HG03565 (cell line): Measurements from ENCODE around the gene LPCAT1.

Experiments
- ATAC-seq: cut with Tn5 transposase; IDR thresholded peaks from one replicate; pipeline ENCODE4 v1.9.1; 2021; ENCODE audit warnings: mild to moderate bottlenecking, moderate library complexity; ENCODE audit not compliant: unreplicated experiment

LPCAT1 gene

DNA sequence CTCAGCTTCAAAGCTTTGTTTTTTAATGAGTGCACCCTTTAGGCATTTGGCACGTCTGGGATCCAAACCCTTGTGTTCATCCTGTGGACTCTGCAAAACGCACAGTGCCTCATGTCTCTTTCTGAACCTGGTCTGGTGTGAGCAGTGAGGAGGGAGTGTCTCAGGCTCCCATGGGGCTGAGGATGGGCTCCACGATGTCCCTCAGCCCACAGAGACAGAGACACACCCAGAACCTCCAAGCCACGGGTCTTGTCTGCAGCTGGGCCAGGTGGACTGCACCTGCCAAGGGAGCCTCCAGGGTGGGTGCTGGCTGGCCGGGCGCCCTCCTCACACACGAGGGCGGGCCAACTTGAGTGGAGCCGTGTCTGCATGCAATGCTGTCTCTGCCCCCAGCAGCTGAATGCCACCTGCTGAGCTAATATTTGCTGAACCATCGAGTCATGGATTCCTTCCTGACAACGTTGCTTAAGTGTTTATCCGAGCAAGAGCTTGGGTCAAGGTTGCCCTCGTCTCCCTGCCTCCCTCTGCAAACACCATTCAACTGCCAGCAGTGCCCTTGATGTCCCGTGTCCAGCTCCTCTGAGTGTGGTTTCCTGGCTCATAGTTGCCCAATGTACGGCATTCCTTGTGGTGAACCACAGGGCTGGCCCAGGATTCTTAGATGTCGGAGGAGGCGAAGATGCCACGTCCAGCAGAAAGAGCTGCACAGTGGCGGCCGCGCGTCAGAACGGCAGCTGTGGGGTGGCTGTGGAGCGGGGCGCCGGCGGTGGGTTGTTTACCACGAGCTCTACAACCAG lies 31.4 kb upstream of the LPCAT1 start:
- no peak for ATAC-seq

DNA sequence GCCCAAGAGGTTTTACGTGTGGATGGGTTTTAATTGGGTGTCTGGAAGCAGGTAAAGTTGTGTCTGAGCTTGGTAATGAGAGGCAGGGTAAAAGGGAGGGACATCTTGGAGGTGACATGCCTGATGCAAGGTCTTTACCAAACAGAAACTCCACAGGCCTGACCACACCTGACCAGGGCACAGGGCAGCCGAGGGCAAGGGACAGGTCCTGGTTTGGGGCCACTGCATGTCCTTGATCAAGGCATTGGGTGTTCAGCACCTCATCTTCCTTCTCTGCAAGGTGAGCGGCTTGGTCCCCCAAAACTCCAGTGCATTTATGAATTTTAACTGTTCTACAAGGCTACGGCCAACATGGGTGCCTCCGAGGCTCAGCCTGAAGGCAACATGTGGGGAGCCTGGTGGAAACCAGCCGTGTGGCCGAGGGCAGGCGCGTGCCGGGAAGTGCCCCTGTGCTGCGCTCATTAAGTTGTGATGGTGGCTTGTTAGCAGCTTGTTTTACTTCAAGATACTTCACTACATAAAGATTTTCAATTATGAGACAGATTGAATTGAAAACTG lies 30.7 kb upstream of the LPCAT1 start:
- no peak for ATAC-seq

DNA sequence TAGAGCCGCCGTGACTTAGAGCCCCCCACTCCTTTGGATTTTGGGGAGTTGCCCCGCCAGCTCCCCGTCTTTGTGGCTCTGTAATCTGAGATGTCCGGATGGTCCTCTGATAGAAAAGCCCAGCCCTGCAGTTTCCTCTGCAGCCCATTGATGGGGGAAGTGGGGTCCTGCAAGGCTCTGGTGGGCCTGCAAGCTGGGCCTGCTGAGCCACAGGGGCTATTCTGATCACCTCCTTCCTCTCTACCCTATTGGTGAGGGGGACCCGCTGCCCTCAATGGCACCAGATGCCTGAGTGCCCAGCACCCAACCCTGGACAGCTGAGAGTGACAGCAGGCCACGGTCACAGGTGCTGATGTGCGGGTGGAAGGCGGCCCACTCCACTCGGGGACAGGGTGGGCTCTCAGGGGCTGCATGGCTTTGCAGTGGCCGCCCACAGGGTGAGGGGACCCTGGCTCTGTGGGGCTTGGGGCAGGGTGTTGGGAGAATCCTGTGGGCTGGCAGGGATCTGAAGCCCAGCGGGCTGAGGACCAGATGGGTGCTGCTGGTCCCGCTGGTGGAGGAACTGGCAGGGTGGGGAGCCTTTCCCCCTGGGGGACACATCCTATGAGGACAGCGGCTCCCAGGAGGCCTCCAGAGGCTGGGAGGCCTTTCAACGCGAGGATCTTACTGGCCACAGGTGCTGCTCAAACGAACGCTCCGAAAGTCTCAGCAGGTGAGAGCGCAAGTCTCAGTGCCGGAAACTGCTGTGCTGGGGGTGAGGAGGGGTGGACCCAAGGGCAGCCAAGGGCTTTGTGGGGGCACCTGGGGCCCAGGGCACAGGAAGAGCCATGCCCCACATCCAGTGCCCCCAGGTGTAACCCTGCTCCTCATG lies 30.0 kb upstream of the LPCAT1 start:
- no peak for ATAC-seq

DNA sequence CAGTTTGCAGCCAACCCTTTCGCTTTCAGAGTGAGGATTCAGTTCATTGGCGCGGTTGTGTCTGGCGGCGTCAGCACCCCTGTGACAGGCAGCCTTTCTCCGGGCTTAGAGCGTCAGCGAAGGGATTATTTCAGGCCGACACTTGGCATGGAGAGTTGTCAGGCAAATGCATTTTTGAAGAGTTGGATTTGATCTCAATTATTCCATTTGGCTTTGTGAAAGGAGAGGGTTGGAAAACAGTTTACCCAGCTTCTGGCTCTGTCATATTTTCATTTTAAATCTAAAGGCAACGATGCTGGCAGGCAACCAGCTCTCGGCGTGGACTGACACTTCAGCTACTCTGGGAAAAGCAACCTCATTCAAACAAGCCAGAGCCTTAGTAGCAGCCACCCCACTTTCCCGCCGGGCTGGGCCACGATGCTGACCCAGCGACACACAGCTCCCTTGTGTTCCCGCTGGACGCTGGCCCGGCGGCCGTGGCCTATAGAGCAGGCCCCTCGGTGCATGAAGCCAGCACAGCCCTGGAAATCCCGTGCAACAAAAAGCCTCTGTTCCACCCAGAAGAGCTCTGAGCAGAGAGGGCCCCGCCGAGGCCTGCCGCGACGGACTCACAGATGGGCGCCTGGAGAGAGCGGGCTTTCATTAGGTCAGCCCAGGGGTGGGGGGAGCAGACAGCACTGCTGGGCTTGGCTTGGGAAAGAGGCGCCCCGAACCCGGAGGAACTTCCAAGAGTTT lies 28.9 kb upstream of the LPCAT1 start:
- no peak for ATAC-seq

DNA sequence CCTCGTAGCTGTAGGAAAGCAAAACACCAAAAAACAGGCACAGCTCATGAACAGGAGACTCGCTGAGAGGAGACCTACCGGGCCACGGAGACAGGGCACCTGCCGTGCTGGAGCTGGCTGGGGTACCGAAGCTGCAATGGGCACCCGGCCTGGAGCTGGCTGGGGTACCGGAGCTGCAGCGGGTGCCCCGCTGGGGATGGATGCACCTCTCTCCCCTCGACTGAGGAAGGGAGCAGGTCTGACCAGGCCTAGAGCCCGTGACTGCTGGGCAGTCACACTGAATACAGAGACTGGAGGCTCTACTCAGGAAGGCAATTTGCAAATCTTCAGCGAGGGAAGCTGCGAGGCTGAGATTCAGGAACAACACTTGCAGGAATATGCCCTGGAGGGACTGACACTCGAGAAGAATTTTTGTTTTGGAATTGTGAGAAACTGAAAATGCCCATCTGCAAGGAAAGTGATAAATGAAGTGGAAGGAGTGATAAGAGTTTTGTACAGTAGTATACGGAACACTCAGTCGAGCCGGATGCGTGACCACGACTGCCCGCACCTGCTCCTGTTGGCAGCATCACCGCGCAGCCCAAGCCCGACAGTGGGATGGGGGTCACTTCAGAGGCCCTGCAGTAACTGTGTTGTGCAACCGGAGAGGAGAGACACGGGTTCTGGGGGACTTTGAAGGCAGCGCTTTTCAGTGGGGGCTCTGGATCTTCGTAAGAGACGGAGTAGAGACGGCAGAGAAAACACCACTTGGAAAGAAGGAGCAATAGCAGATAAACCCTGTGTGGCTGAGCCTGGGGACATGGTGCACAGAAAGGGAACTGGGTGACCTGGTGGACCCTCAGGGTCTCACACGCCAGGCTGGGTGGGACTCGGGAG lies 27.9 kb upstream of the LPCAT1 start:
- ATAC-seq = no peak

DNA sequence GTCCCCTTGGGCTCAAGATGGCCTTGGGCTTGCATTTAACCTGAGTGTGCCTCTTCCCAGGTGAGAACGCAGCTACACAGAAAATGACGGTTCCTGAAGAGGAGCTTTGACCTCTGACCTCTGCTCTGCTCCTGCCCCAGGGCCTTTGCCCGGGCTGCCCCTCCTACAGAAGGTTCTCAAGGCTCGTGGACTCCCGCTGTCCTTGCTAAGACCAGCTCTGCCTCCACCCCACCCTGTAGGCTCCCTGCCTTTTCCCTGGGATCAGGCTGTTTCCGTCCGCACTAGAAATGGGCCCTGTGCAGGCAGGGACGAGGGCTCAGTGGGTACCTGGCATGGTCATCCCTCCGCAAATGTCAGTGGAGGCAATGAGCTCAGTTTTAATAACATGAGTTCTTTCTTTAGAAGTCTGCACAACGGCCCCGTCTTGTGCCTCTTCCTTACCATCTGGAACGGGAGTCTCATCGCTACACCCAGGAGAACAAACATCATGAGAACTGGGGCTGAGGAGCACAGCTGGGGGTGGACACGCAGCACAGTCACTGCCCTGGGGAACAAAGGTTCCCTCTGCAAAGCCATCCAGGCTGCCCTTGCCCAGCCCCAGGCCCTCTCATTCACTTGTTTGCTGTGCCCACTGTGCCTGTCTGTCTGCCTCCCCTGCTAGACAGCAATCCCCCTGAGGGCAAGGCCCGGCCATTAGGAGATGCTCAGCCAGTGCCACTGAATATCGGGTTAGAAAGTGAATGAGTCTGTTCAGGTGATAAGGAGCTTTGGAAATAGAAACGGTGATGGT lies 26.7 kb upstream of the LPCAT1 start:
- no peak for ATAC-seq

DNA sequence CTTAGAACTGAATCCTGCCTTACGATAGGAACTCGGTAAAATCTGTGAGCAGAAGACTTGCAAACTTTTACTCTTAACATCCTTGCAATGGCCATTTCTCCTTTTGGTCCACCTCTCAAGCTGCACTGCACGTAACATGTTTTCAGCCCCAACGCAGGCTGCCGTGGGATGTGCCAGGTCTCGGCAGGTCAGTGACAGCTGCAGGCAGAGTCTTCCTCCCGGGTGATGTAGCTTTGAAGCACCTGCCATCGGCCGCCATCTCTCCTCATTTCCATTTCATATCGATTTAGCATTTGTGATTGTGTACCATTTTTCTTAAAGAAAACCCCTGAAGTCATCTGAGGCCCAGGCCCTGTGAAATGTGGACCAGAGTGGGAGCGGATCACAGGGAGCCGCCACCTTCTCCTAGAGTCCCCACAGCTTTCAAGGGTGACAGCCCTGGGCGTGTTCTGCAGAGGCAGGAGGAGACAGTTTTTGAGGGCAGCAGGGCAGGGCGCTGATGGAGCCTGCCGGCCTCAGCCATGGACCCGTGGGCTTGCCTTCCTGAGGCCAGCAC lies 25.8 kb upstream of the LPCAT1 start:
- no peak for ATAC-seq

DNA sequence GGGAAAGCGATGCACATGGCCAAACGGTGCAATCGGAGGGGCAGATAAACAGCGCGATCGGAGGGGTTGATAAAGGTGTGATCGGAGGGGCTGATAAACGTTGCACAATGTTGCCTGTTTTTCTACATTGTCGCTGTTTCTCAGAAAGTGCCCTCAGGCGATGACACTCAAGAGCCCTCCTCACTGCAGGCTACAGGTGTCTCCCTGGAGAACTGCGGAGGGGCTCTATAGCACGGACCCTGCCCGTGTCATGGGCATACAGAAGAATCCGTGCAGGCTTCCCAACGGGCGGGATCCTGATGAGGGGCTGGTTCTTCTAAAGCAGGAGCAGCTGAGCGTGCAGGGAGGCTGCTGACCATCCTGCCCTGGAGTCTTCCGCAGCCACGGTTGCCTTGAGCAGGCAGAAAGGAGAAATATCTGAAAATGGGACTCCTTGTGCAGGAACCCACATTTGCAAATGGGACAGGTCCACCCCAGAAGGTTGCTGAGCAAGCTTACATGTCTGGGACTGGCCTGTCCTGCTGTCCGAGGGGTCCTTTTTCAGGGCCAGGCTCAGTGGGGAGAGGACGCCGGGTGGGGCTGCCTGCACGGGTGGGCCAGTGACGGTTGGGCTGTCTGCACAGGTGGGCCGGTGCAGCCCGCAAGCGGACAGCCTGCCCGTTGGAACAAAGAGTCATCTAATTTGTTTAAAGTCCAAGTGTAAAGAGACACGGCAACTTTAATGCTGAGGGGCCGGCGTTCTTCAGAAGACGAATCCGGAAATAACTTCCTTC lies 25.1 kb upstream of the LPCAT1 start:
- no peak for ATAC-seq

DNA sequence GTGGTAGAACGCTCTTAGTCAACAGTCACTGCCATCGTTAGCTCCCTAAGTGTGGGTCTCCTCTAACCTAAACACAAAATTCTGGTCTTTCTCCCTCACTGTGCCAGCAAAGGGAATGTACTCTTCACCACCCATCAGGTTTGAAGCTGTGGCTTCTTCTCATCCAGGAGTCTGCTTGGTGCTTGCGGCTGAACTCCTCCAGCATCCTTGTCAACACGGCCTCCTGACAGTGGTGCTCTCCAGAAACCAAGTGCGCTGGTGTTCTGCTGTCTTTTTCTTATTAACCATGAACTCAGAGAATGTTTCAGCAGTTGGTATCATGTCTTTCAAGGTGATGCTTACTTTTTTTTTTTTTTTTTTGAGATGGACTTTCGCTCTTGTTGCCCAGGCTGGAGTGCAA lies 23.9 kb upstream of the LPCAT1 start:
- ATAC-seq = no peak

DNA sequence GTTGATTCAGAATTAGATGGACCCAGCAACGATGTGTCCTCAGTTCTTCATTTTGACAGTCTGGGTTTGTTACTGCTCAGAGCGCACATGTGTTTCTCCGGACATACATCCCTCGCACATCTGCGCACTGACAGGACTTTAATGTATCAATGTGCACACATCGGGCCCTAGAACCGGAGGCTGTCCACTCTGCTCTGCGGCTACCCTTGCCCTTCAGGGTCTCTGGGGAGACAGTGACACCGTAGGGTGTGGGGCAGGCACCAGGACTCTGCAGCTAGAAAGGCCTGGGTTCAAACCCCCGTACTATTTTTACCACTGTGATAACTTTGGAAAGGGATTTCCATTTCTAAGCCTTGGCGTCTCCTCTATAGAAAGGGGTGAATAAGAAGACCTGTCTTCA lies 23.5 kb upstream of the LPCAT1 start:
- ATAC-seq = no peak

DNA sequence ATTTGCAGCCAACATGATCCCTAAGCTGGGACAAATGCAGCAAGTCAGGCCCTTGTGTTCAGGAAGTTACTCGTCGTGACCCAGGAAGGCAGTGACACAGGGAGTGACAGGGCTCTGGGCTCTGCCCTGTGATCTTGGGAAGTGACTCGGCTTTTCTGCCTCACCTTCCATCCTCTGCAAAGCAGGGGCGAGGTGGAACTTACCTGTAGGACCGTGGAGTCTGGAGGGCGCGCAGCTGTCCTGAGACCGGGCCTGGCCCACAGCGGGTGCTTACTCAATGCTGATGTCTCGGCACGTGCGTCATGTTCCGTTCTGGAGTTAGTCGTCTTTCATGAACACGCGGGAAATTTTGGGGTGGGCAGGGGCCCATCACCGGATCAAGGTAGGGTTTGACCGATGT lies 22.8 kb upstream of the LPCAT1 start:
- no peak for ATAC-seq

DNA sequence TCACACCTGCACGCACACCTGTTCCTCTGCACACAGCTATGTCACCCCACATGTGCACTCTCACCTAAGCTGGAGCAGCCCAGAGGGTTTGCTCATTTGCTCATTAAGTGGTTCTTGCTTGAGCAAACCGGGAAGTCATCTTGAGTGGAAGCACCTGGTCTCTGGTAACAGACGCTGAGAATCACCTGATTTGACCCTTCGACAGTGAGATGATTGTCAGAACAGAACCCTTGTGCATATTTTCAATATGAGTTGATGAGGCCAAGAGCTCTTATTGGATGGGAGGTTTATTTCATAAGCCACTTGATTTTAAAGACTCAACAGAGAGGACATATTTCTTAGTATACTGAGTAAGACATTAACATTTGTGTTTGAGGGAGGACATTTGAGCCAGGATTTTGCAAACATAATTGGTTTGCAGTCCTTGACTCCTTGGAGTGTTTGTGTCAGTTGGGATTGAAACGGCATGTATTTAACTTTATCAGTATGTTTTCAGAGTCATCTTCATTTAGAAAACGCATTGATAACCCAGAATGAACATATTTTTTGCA lies 22.1 kb upstream of the LPCAT1 start:
- ATAC-seq = no peak

DNA sequence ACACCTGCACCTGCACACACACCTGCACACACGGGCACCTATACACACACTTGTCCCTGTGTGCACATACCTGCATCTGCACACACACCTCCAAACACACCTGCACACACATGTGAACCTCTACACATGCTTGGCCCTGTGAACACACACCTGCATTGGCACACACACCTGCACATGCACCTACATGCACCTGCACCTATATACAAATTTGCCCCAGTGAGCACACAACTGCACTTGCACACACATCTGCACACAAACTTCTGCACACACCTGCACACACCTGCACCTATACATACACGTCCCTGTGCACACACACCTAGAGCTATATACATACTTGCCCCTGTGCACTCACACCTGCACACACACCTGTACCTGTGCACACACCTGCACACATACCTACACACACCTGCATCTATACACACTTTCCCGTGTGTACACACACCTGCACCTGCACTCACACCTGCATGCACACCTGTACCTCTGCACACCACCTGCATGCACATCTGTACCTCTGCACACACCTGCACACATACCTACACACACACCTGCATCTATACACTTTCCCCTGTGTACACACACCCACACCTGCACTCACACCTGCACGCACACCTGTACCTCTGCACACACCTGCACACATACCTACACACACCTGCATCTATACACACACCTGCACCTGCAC lies 21.5 kb upstream of the LPCAT1 start:
- ATAC-seq = no peak

DNA sequence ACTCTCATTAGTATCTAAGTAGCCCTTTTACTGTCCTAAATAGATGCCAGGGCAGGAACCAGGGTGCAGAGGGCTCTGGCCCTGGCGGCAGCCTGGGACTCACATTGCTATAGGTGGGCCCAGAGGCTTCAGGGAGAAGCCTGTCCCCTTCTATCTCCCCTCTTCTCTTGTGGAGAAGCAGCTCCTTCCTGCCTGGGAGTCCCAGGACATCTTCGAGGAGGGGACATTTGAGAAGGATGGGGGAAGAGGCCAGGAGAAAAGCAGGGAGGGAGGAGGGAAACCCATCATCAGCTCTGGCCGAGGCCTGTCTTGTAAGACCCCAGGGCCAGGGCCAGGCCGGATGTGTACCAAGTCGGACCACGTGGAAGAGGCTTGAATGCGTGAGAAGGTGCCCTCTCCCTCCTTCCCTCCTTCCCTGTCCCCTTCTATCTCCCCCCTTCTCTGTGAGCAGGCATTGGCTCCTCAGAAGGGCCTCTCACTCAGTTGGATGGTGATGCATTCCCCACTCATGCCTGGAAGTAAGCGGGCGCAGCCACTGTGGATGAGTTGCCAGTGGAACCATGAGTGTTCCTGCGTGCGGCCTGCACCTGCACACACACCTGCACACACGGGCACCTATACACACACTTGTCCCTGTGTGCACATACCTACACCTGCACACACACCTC lies 20.7 kb upstream of the LPCAT1 start:
- ATAC-seq = no peak

DNA sequence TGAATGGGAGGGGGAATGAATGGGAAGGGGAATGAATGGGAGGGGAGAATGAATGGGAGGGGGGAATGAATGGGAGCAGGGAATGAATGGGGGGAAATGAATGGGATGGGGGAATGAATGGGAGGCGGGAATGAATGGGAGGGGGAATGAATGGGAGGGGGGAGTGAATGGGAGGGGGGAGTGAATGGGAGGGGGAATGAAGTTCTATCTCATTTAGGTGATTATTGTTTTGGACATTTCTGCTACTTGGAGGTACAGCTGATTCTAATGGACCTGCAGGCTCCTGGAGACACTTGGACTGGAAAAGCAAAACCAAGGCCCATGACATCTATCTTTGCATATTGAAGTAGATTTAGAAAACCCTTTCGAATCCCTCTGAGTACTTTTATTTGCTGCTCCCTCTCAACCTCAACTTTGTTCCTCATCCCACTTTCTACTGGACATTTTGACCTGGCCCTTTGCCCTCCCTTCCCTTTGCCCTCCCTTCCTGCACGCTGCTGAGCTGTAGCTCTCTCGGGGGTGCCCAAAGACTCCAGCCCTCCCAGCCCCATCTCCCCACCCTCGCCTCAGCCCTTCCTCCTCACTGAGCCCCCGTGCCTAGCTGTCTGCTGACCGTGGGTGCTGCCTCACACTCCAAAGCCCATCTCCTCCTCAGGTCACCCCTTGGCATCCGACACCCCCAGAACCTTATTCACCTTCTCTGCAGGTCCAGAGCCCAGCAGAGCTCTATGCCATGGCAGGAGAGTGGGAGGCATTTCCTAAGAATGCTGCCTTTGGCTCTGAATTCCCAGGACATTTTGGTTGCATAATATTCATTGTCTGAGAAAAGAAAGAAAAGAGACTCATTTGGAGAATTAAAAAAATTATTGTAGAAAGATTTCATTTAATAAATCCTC lies 19.9 kb upstream of the LPCAT1 start:
- ATAC-seq = no peak

DNA sequence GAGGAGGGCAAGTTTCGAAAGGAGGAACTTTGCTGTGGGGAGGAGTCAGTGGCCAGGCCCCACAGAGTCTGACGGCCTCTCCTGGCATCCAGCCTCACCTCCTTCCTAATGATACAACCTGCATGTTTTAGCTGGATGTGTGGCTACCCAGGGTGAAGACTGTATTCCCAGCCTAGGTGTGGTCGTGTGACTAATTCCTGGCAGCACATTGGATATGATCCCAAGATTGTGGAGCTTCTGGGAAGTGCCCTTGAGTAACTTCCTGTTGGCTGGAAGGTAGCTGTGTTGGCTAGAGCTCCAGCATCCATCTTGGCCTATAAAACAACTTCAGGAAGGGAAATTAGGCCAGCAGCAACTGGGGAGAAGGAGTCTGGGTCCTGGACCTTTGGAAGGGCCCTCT lies 19.0 kb upstream of the LPCAT1 start:
- ATAC-seq = no peak
